Panc1 (cell line): ENCODE measurements around the gene MTAP. TPM values are rescaled to one million over a fixed set of nuclear protein-coding genes. Genes with fewer than 3 reads are reported as not detected.

Experiments
- ATAC-seq: fragments of 200-7000 bp; cut with Tn5 transposase; 2 replicates; pipeline ENCODE4 v1.9.1; 2020; ENCODE audit warnings: mild to moderate bottlenecking, moderate library complexity
- BruUV-seq: library from RNA; stranded (reverse); fragments of 400-500 nt; replicated peaks from 2 replicates; lab custom pipeline; 2021; lab: Mats Ljungman, UMichigan
- CTCF ChIA-PET: fragments of 300-600 bp; sonication (Branson Sonifier 250); formaldehyde crosslinking; loops from one replicate; lab custom pipeline; 2022; ENCODE audit warnings: antibody characterized with exemption; lab: Charles Lee
- POLR2A ChIA-PET: fragments of 300-600 bp; sonication (Branson Sonifier 250); formaldehyde crosslinking; loops from one replicate; lab custom pipeline; 2022; ENCODE audit warnings: antibody characterized with exemption; lab: Charles Lee
- DNase-seq: peaks from one replicate; pipeline ENCODE4 v3.0.0-alpha.2; 2010; ENCODE audit warnings: low read depth, low spot score
- H3K27ac ChIP-seq: 2 replicates; pipeline ENCODE4 v1.5.1; 2011; ENCODE audit warnings: mild to moderate bottlenecking, low read length, inconsistent platforms
- H3K27me3 ChIP-seq: fragments of 200-500 bp; sonication (Bioruptor generic); 2 replicates; pipeline ENCODE4 v1.6.0; 2014; ENCODE audit warnings: low read length, inconsistent platforms; ENCODE audit not compliant: control insufficient read depth, insufficient read depth
- H3K36me3 ChIP-seq: fragments of 200-500 bp; sonication (Bioruptor generic); 2 replicates; pipeline ENCODE4 v1.5.1; 2014; ENCODE audit warnings: inconsistent platforms, mild to moderate bottlenecking, low read length, moderate library complexity; ENCODE audit not compliant: control insufficient read depth, insufficient read depth
- H3K4me1 ChIP-seq: 2 replicates; pipeline ENCODE4 v1.5.1; 2011; ENCODE audit warnings: inconsistent platforms, mild to moderate bottlenecking, low read length, moderate library complexity; ENCODE audit not compliant: control insufficient read depth, insufficient read depth
- H3K4me3 ChIP-seq, 2 experiments: 2 replicates each; pipeline ENCODE4 v1.5.1; 2011 to 2012; ENCODE audit warnings: low read depth in 2 of 2, low read length in 2 of 2, mild to moderate bottlenecking in 2 of 2, inconsistent platforms in 1 of 2, moderate library complexity in 1 of 2
- H3K9me3 ChIP-seq: fragments of 200-500 bp; sonication (Bioruptor generic); 2 replicates; pipeline ENCODE4 v1.5.1; 2014; ENCODE audit warnings: low read depth, mild to moderate bottlenecking, inconsistent platforms, low read length, moderate library complexity; ENCODE audit not compliant: control insufficient read depth, insufficient read depth
- POLR2AphosphoS5 ChIP-seq: IDR thresholded peaks from 2 replicates; pipeline ENCODE4 v1.6.1; 2012; ENCODE audit warnings: mild to moderate bottlenecking, low read depth, low read length, moderate library complexity
- SIN3A ChIP-seq: IDR thresholded peaks from 2 replicates; pipeline ENCODE4 v1.6.1; 2012; ENCODE audit warnings: low read depth, mild to moderate bottlenecking, low read length, moderate library complexity, borderline replicate concordance; ENCODE audit not compliant: insufficient read depth
- TCF7L2 ChIP-seq: IDR thresholded peaks from 2 replicates; pipeline ENCODE4 v1.6.1; 2011; ENCODE audit warnings: mild to moderate bottlenecking, low read depth, low read length, inconsistent platforms
- in situ Hi-C: cut with HindIII; loops from 2 replicates; pipeline ENCODE4 v1.10.0; 2016; ENCODE audit warnings: low sequenced_read_pairs, low pct_unique_long_range_greater_than_20kb
- intact Hi-C: fragments of 100-400 bp; cut with micrococcal nuclease; formaldehyde crosslinking; loops from one replicate; pipeline ENCODE4 v1.10.0; 2022; ENCODE audit not compliant: unreplicated experiment
- total RNA-seq: library from RNA; stranded (reverse); gene quantifications from one replicate; pipeline ENCODE4 v1.2.1, GENCODE V29; 2021; ENCODE audit not compliant: unreplicated experiment
- TF ChIP-seq, protein P1 (sequence below): fragments of 450-650 bp; IDR thresholded peaks from 2 replicates; pipeline ENCODE4 v1.5.1; 2017; ENCODE audit warnings: mild to moderate bottlenecking
- TF ChIP-seq, protein P2 (sequence below), 2 experiments: IDR thresholded peaks; 2 replicates each; pipeline ENCODE4 v1.6.1; 2011 to 2012; ENCODE audit warnings: low read depth in 2 of 2, control low read depth in 1 of 2, low read length in 1 of 2, mild to moderate bottlenecking in 1 of 2, moderate library complexity in 1 of 2; ENCODE audit not compliant: insufficient read depth in 1 of 2

MTAP gene
- total RNA-seq, 1 experiment from 2014 or later, result 9.6 TPM

DNA sequence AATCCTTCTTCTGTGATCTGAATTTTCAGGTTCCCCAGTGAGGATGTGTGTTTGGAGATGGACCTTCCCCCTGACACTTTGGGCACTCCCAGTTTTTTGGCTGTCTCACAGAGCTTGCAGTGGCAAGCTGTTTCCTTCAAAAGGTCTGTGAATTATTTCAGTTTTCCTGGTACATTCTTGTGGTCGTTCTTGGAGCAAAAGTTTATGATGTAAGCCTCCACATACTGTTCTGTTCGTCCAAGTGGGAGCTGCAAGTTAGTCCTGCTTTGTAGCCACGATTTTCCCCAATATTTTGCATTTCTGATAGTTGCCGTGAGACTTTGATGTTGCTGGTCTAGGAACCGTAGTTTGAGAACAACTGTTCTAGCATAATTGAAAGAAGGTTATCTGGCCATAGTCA lies 88.3 kb downstream of the MTAP start:
- in situ Hi-C loops, result no loop called here
- POLR2A ChIA-PET, result no interaction called here
- no TSS peak for BruUV-seq

DNA sequence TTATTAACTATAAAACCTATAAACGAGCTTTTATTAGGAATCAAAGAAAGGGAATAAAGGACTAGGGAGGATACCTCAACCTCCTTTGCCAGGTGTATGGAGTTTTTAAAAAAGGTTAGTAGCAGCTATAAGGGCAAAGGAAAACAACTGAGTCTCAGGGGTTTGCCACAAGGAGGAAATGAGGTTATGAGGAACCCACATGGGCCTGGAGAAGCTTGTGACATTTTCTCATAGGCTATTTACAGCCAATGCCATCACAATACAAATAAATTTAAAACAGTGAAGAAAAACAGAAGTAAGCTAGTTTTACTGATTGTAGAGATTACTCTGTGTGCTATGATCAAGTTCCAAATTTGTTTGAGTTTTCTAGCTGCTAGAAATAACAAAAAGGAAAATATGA lies 99.1 kb downstream of the MTAP start:
- ATAC-seq, result no peak
- BruUV-seq, result no TSS peak
- Histone ChIP-seq H3K9me3 (no peaks in the 10 kb centered on the region), H3K27me3 (no peaks in the 10 kb centered on the region), H3K4me1 (no peaks in the 10 kb centered on the region), H3K4me3 (no peak overlapping the region), H3K27ac (no peak overlapping the region), H3K36me3 (no peaks in the 10 kb centered on the region)
- TF ChIP-seq TCF7L2, result no peak
- intact Hi-C loops, result no loop called here
- ChIA-PET POLR2A (no interaction called here), CTCF (no interaction called here)
- in situ Hi-C loops, result no loop called here
- DNase-seq, result no peak

More for the DNA sequence above, 88.3 kb downstream of the MTAP start:
- CTCF ChIA-PET, result no interaction called here
- H3K36me3 ChIP-seq, result no peaks in the 10 kb centered on the region
- DNase-seq (no peak), ATAC-seq (no peak)
- TF ChIP-seq, protein P1, sequence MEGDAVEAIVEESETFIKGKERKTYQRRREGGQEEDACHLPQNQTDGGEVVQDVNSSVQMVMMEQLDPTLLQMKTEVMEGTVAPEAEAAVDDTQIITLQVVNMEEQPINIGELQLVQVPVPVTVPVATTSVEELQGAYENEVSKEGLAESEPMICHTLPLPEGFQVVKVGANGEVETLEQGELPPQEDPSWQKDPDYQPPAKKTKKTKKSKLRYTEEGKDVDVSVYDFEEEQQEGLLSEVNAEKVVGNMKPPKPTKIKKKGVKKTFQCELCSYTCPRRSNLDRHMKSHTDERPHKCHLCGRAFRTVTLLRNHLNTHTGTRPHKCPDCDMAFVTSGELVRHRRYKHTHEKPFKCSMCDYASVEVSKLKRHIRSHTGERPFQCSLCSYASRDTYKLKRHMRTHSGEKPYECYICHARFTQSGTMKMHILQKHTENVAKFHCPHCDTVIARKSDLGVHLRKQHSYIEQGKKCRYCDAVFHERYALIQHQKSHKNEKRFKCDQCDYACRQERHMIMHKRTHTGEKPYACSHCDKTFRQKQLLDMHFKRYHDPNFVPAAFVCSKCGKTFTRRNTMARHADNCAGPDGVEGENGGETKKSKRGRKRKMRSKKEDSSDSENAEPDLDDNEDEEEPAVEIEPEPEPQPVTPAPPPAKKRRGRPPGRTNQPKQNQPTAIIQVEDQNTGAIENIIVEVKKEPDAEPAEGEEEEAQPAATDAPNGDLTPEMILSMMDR, result no peak
- TF ChIP-seq TCF7L2, result no peak
- TF ChIP-seq POLR2AphosphoS5, result no peak
- TF ChIP-seq, protein P2, sequence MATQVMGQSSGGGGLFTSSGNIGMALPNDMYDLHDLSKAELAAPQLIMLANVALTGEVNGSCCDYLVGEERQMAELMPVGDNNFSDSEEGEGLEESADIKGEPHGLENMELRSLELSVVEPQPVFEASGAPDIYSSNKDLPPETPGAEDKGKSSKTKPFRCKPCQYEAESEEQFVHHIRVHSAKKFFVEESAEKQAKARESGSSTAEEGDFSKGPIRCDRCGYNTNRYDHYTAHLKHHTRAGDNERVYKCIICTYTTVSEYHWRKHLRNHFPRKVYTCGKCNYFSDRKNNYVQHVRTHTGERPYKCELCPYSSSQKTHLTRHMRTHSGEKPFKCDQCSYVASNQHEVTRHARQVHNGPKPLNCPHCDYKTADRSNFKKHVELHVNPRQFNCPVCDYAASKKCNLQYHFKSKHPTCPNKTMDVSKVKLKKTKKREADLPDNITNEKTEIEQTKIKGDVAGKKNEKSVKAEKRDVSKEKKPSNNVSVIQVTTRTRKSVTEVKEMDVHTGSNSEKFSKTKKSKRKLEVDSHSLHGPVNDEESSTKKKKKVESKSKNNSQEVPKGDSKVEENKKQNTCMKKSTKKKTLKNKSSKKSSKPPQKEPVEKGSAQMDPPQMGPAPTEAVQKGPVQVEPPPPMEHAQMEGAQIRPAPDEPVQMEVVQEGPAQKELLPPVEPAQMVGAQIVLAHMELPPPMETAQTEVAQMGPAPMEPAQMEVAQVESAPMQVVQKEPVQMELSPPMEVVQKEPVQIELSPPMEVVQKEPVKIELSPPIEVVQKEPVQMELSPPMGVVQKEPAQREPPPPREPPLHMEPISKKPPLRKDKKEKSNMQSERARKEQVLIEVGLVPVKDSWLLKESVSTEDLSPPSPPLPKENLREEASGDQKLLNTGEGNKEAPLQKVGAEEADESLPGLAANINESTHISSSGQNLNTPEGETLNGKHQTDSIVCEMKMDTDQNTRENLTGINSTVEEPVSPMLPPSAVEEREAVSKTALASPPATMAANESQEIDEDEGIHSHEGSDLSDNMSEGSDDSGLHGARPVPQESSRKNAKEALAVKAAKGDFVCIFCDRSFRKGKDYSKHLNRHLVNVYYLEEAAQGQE (IDR thresholded peaks at IDR 0.05; ENCODE audit: insufficient read depth in 1 of 2, low read depth in 2 of 2, low read length in 1 of 2), result no peak
- no peak for TF ChIP-seq SIN3A
- H3K4me3 ChIP-seq, result no peak overlapping the region
- H3K27ac ChIP-seq, result no peak overlapping the region
- intact Hi-C loops, result no loop called here
- no peaks in the 10 kb centered on the region for H3K4me1 ChIP-seq
- H3K27me3 ChIP-seq, result no peaks in the 10 kb centered on the region
- H3K9me3 ChIP-seq, result no peaks in the 10 kb centered on the region

DNA sequence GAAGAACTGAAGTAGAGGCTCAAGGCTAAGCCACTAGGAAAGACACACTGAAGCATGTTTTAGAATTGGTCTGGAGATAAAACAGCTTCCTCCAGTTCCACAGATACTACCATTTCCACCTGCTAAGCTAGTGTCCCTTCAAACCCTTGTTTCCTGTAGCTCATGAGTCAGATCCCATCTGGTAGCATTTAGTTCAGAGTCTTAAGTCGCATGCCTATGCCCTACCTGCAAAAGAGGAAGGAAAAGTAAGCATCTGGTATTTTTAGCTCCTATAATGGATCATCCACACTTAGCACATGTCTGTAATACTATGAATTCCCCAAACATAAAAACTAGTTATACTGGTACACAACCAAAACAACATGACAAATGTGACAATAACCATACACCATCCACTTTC lies 99.7 kb downstream of the MTAP start:
- POLR2A ChIA-PET, result no interaction called here
- H3K27me3 ChIP-seq, result no peaks in the 10 kb centered on the region
- TF ChIP-seq, protein P1, result no peak
- TF ChIP-seq SIN3A, result no peak
- TF ChIP-seq, protein P2 (IDR thresholded peaks at IDR 0.05; ENCODE audit: insufficient read depth in 1 of 2, low read depth in 2 of 2, low read length in 1 of 2), result no peak
- no TSS peak for BruUV-seq
- H3K36me3 ChIP-seq, result no peaks in the 10 kb centered on the region
- DNase-seq (no peak), ATAC-seq (no peak)
- H3K4me3 ChIP-seq, result no peak overlapping the region
- no peak overlapping the region for H3K27ac ChIP-seq
- CTCF ChIA-PET, result no interaction called here
- in situ Hi-C loops, result no loop called here
- H3K9me3 ChIP-seq, result no peaks in the 10 kb centered on the region
- H3K4me1 ChIP-seq, result no peaks in the 10 kb centered on the region
- intact Hi-C loops, result no loop called here
